Peyer's patch (tissue), 4 donors: Measurements from ENCODE around the gene UBIAD1.

Source experiments
- POLR2A ChIP-seq, 2 donors: fragments of 450-650 bp; IDR thresholded peaks; one replicate each; pipeline ENCODE4 v1.5.1; 2017; ENCODE audit warnings: antibody characterized with exemption in 2 of 2, mild to moderate bottlenecking in 2 of 2, moderate library complexity in 2 of 2
- TF ChIP-seq, protein P1 (sequence below), 6 experiments: fragments of 450-650 bp in 4 of 6; fragments of 200-600 bp in 2 of 6; sonication (generic) in 1 of 6; IDR thresholded peaks; one replicate each; pipeline ENCODE4 v1.5.1; 2017 to 2019; ENCODE audit warnings: antibody characterized with exemption in 6 of 6, mild to moderate bottlenecking in 3 of 6, moderate library complexity in 1 of 6

GRCh38 chr1:11308699-11309224 lies 35.8 kb downstream of the UBIAD1 start:
- TF ChIP-seq, protein P1, sequence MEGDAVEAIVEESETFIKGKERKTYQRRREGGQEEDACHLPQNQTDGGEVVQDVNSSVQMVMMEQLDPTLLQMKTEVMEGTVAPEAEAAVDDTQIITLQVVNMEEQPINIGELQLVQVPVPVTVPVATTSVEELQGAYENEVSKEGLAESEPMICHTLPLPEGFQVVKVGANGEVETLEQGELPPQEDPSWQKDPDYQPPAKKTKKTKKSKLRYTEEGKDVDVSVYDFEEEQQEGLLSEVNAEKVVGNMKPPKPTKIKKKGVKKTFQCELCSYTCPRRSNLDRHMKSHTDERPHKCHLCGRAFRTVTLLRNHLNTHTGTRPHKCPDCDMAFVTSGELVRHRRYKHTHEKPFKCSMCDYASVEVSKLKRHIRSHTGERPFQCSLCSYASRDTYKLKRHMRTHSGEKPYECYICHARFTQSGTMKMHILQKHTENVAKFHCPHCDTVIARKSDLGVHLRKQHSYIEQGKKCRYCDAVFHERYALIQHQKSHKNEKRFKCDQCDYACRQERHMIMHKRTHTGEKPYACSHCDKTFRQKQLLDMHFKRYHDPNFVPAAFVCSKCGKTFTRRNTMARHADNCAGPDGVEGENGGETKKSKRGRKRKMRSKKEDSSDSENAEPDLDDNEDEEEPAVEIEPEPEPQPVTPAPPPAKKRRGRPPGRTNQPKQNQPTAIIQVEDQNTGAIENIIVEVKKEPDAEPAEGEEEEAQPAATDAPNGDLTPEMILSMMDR (IDR thresholded peaks at IDR 0.05) = no peak
- TF ChIP-seq POLR2A (IDR thresholded peaks at IDR 0.05) = no peak
